AG09319 (cell line): Measurements from ENCODE around the gene RGS9.

Experiments used
- DNase-seq: peaks from one replicate; pipeline ENCODE4 v3.0.0-alpha.2; 2010; ENCODE audit warnings: low read depth; ENCODE audit errors: extremely low read depth
- CTCF ChIP-seq: IDR thresholded peaks from 2 replicates; pipeline ENCODE4 v1.5.1; 2011; ENCODE audit warnings: low read depth, mild to moderate bottlenecking, inconsistent platforms, low read length, moderate library complexity

The RGS9 gene

GRCh38 chr17:65131240-65131639 is 5.9 kb upstream of the RGS9 start:
- no peak for TF ChIP-seq CTCF
- no peak for DNase-seq

DNA sequence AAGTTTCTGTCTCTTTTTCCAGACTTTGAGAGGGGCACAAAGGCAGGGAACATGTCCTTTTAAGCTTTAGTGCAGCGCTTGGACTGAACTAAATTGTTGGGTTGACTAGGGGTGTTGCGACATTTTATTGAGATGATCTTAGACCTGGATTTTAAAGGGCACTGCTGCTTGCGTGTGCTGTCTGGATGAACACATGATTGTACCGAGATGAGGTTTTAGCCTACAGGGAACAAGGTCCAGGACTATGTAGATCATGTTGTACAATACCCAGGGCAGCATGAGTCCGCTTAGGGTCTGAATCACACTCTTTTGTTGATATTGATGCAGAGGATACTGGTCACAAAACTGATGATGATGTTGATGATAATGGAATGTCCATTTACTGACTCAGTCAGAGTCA is 5.2 kb upstream of the RGS9 start:
- no peak for TF ChIP-seq CTCF
- DNase-seq, result peak; percentile 42

GRCh38 chr17:65134035-65134434 is 3.1 kb upstream of the RGS9 start:
- no peak for DNase-seq
- TF ChIP-seq CTCF, result no peak

DNA sequence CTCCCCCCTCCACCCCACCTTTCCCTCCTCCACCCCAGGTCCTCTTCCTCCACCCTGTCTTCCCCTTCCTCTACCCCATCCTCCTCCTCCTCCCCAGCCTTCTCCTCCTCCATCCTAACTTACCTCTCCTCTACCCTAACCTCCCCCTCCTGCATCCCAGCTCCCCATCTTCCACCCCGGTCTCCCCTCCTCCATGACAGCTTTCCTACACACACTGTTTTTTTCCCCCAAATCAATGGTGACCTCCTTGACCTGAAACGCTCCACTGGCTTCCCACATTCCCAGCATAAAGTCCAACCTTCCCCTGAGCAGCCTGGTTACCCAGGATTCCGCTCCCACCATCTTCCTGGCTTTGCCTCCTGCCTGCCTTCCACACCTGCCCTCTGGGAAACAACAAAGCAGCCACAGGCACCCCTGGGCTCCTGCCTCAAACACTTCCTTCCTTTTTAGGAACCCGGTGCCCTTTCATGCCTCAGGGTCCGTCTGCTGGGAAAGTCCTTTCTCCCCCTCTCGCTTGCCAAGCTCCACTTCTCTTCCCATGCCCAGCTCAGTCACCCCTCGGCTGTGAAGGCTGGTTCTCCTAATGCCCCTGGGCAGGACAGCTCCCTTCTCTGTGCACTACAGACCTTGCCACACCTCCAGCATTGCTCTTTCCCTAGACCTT is 2.1 kb downstream of the RGS9 start:
- TF ChIP-seq CTCF, result no peak
- no peak for DNase-seq

GRCh38 chr17:65142247-65142646 is 5.1 kb downstream of the RGS9 start:
- no peak for DNase-seq

GRCh38 chr17:65143889-65144604 is 6.9 kb downstream of the RGS9 start:
- no peak for TF ChIP-seq CTCF
- DNase-seq, result no peak

More at GRCh38 chr17:65142247-65142646, 5.1 kb downstream of the RGS9 start:
- no peak for TF ChIP-seq CTCF

GRCh38 chr17:65145743-65146142 is 8.6 kb downstream of the RGS9 start:
- no peak for DNase-seq
- TF ChIP-seq CTCF, result no peak
